ENCODE results near the gene QDPR. TPM values are rescaled to one million over a fixed set of nuclear protein-coding genes. Genes with fewer than 3 reads are reported as not detected.
"Not testable (repeated sequence)": the region's sequence is repeated elsewhere in the genome, so short reads cannot be mapped to it uniquely, and the experiment has no call there.

QDPR gene
- total and polyA plus RNA-seq, 8 donors = 0.45 to 90.4 (median 19.9) TPM

GRCh38 chr4:17546222-17546621, 34.3 kb upstream of the QDPR start:
- Histone ChIP-seq H3K4me3 (no peak overlapping the region), H3K27ac (no peak overlapping the region), H3K9me3 (no peaks in the 10 kb centered on the region), H3K4me1 (no peaks in the 10 kb centered on the region), H3K36me3 (no peaks in the 10 kb centered on the region), H3K27me3 (no peaks in the 10 kb centered on the region)
- intact Hi-C loops (cut with DNase I; ENCODE audit: low total_unique reads) = no loop called here
- 77 to 92% (median 86%) methylated on average over 8 to 10 of the region's 10 CpGs for WGBS, 5 donors
- no peak for TF ChIP-seq POLR2A (IDR thresholded peaks at IDR 0.05)
- TF ChIP-seq POLR2AphosphoS5 (IDR thresholded peaks at IDR 0.05) = no peak
- no peak for TF ChIP-seq EP300 (IDR thresholded peaks at IDR 0.05)
- no peak for DNase-seq

- no peak for DNase-seq
- H3K36me3 ChIP-seq = no peaks in the 10 kb centered on the region
- H3K27ac ChIP-seq = no peak overlapping the region
- no peaks in the 10 kb centered on the region for H3K27me3 ChIP-seq
- H3K9me3 ChIP-seq = no peaks in the 10 kb centered on the region
- 68 to 77% (median 70%) methylated on average over 11 of the region's 11 CpGs for WGBS, 5 donors
- no peak overlapping the region for H3K4me3 ChIP-seq
- TF ChIP-seq POLR2AphosphoS5 (IDR thresholded peaks at IDR 0.05) (no peak), POLR2A (IDR thresholded peaks at IDR 0.05) (no peak), CTCF (IDR thresholded peaks at IDR 0.05) (no peak), EP300 (IDR thresholded peaks at IDR 0.05) (no peak)
- H3K4me1 ChIP-seq = no peaks in the 10 kb centered on the region
- intact Hi-C loops (cut with DNase I; ENCODE audit: low total_unique reads) = no loop called here
Observed at GRCh38 chr4:17545374-17546140, 33.7 kb upstream of the QDPR start.

GRCh38 chr4:17544831-17545234, 32.9 kb upstream of the QDPR start:
- H3K27me3 ChIP-seq = no peaks in the 10 kb centered on the region
- no peaks in the 10 kb centered on the region for H3K36me3 ChIP-seq
- intact Hi-C loops (cut with DNase I; ENCODE audit: low total_unique reads) = no loop called here
- H3K4me3 ChIP-seq = no peak overlapping the region
- H3K27ac ChIP-seq = no peak overlapping the region
- no peaks in the 10 kb centered on the region for H3K9me3 ChIP-seq
- peak; percentile 27 to 28 for DNase-seq
- no peaks in the 10 kb centered on the region for H3K4me1 ChIP-seq
- TF ChIP-seq POLR2A (IDR thresholded peaks at IDR 0.05) (no peak), POLR2AphosphoS5 (IDR thresholded peaks at IDR 0.05) (no peak), CTCF (IDR thresholded peaks at IDR 0.05) (no peak), EP300 (IDR thresholded peaks at IDR 0.05) (no peak)
- 33 to 53% (median 43%) methylated on average over 3 of the region's 3 CpGs for WGBS, 5 donors

- 10 to 21% (median 13%) methylated on average over 6 of the region's 6 CpGs for WGBS, 5 donors
- Histone ChIP-seq H3K27me3 (no peaks in the 10 kb centered on the region), H3K27ac (no peak overlapping the region), H3K4me1 (no peaks in the 10 kb centered on the region), H3K4me3 (no peak overlapping the region), H3K9me3 (no peaks in the 10 kb centered on the region), H3K36me3 (no peaks in the 10 kb centered on the region)
- TF ChIP-seq EP300 (IDR thresholded peaks at IDR 0.05) (no peak), POLR2AphosphoS5 (IDR thresholded peaks at IDR 0.05) (no peak), POLR2A (IDR thresholded peaks at IDR 0.05) (no peak), CTCF (IDR thresholded peaks at IDR 0.05) (no peak)
- intact Hi-C loops (cut with DNase I; ENCODE audit: low total_unique reads) = no loop called here
- peak in 1 of 2 donors; percentile 32 for DNase-seq
Observed at GRCh38 chr4:17544205-17544604, 32.3 kb upstream of the QDPR start.

- DNase-seq; H3K27ac ChIP-seq; H3K27me3 ChIP-seq; H3K4me1 ChIP-seq; H3K9me3 ChIP-seq; H3K36me3 ChIP-seq; intact Hi-C loops (cut with DNase I; ENCODE audit: low total_unique reads); H3K4me3 ChIP-seq: not testable (repeated sequence)
- 84 to 92% (median 87%) methylated on average over 6 of the region's 6 CpGs for WGBS, 5 donors
Observed at GRCh38 chr4:17537060-17537459, 25.2 kb upstream of the QDPR start.

Data from stomach (tissue), 9 donors.